T1000 (cell line): ENCODE data around the gene GPR17.

Experiments
- DNase-seq: peaks from one replicate; lab custom pipeline; 2025; ENCODE audit warnings: mixed read lengths; lab: John Stamatoyannopoulos, UW

GPR17 gene

DNA sequence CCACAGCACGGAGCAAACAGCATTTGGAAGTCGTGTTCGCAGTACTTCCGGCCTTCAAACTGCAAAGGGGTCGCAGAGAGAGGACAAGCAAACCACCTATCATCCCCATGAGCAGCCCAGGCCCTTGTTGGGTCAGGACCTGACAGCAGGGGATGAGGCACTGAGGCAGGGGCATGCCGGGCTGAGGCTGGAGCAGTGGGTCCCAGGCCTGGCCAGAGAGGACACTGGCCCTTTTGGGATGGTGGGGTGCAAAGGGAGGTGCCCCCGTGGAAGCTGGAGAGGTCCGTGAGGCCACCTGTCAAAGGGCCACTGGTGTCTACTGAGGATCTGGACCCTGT, 8.9 kb downstream of the GPR17 start:
- DNase-seq = no peak

DNA sequence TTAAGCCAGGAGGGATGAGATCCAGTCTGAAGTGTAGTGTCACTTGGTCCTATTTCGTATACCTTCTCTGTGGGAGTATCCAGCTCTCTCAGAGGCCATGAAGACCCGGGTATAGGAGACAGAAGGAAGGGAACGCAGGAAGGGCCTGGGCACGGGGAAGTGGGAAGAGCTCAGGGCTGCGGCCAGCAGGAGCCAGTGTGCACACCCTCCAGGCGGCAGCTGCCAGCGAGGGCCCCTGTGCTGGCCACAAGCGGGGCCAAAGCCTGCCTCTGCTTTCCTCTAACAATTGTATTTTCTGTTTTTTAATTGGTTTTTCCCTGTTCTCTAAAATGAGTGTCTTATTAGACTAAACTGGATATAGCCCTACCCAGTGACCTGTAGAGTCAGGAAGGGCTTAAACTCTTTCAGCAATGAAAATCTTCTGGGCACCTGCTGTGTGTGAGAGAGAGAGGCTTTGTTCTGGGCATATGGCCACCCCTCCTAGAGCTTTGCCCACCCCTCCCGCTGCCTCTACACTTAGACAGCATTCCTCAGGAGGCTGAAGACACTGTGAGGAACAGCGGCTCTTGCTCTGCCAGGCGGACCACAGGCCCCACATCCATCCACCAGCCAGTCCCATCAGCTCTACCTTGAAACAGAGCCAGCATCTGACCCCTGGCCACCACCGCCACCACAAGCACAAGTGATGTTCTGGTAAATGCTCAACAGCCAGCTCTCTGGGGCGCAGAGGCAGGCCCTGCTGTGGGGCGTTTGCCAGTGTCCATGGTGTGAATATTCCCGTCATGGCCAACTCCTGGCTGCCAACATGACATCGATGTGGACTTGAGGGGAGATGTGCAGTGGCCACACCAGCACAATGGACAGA, 9.5 kb downstream of the GPR17 start:
- DNase-seq = no peak

DNA sequence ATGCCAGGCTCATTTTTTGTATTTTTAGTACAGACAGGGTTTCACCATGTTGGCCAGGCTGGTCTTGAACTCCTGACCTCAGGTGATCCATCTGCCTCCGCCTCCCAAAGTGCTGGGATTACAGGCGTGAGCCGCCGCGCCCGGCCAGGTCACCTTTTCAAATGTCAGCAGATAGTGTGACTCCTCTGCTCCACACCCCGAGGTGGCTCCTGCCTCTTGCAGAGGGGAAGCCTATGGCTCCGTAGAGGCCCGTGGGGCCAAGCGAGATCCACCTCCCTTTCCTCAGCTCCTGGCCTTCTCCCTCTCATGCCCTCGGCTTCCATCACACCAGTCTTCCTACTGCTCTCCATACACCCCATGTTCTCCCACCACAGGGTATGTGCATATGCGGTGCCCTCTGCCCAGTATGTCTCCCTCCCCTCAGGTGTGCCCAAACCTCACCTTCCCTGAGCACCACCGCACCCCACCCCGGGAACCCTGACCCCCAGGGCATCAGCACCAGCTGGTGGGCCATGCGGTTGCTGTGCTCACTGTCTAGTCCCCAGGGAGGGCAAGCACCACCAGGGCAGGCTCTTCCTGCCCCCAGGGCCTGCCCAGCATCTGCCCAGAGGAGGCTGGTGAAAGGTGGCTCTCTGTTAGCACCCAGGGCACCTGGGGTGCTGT, 10.7 kb downstream of the GPR17 start:
- DNase-seq = no peak

DNA sequence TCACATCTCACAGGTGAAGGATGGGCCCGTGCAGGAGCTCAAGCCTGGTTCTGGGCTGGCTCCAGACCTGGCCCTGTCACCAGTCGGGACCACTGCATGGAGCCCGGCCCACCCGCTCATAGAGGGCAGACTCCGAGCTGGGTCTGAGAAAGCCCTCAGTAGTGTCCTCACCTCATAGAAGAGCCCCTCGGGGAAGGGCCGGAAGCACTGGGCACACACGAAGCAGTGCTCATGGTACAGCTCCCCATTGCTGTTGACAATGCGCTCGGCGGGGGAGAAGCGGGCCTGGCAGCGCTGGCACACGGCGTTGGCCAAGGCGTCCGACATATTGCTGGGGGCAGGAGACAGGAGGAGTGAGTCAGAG, 11.3 kb downstream of the GPR17 start:
- DNase-seq = no peak

DNA sequence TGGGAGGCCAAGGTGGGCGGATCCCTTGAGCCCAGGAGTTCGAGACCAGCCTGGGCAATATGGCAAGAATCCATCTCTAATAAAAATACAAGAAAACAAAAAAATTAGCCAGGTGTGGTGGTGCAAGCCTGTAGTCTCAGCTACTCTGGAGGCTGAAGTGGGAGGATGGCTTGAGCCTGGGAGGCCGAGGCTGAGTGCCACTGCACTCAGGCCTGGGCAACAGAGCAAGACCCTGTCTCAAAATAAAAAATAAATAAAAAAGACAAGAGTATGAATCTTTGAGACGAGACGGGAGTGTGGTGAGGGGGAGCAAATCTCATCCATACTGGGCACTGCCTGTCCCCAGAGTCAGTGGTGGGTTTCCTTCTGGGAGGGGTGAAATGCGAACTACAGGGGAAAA, 12.2 kb downstream of the GPR17 start:
- DNase-seq = no peak

DNA sequence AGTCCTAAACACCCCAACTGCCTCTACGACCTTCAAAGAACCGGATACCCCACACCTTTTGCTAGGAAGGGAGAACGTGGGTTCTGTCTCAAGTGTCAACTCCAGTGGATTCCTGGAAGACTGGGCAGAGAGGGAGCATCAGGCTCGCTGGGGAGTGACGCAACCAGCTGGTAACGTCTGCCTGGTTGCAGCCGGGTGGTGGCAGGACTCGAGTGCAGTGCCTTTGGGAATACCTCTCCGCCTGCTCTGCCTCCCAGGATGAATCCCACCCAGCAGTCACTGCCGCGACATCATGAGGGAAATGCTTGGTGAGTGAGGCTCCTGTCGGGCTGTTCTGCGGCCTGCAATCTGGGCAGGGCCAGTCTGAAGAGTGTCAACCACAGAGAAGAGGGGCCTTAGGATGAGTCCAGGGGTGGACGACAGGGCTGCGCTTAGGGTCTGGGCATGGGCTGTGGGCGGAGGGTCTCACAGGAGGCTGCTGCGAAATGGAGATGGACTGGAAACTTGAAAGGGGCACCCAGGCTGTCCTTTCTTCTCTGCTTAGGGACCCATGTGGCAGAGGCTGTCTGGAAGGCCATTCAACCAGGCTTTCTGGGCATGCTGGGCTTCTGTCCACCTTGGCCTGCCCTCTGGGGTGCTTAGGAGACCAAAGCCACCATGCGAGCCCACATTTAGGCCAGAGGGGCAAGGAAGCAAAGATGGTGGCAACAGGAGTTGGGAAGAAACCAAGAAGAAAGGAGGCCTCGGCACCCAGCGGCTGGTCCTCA, 12.9 kb downstream of the GPR17 start:
- DNase-seq = no peak

DNA sequence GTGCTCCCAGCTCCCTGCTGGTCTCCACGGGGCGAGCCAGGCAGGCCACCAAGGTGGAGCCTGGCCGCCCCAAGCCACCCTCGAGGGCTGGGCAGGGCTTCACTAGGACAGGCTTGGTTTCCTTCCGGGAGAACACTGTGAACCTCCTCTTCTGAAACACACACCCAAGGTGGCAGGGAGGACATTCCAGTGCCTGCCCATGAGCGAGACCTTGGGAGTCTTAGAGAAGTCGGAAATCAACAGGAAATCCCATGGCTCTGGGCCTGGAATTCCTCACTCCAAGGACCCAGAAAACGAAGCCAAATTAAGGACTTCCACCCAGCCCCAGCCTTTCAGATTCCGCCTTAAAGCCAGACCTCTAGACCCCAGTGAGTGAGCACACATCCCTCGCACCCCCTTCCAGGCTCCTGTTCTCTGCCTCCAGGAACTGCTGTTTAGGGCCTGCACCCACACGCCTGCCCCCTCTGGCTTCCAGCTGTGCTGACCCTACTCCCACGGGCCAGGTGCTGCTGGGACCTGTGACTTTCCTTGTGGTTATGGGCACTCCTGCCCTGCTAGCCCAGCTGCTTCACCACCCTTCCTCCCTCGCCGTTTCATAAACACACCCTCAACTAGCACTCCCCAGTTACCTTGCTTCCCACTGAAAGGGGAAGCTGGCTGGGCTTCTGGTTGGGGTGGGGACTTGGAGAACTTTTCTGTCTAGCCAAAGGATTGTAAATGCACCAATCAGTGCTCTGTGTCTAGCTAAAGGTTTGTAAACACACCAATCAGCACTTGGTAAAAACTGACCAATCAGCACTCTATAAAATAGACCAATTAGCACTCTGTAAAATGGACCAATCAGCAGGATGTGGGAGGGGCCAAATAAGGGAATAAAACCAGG, 13.7 kb downstream of the GPR17 start:
- no peak for DNase-seq

DNA sequence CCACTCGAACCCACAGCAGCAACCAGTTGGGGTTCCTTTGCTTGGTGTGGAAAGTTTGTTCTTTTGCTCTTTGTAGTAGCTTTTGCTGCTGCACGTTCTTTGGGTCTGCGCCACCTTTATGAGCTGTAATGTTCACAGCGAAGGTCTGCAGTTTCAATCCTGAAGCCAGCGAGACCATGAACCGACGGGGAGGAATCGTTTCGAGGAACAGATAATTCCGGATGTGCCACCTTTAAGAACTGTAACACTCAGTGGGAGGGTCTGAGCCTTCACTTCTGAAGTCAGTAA, 14.3 kb downstream of the GPR17 start:
- no peak for DNase-seq

DNA sequence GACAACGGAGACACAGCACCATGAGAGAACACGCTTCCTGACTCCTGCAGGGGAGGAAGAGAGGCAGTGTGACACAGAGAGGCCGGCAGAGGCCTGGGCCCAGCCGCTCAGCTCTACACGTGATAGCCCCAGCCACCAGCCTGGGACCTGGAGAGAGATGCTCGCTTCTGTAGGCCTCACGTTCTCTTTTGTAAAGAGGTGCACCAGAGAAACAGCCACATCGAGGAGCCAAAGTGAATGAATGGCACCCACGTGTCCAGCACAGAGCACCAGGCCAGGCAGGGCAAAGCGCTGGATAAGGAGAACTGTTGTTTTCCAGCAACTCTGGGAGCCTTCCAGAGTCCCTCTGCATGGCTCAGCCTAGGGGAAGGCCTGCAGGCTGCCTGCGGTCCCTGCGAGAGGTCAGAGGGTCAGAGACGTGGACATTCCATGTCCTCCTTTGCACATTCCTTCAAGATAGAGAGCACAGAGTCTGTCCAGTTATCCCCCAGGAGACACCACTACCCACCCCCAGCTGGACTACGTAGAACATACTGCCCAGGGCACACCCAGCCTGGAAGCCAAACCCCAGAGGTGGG, 15.2 kb downstream of the GPR17 start:
- no peak for DNase-seq

DNA sequence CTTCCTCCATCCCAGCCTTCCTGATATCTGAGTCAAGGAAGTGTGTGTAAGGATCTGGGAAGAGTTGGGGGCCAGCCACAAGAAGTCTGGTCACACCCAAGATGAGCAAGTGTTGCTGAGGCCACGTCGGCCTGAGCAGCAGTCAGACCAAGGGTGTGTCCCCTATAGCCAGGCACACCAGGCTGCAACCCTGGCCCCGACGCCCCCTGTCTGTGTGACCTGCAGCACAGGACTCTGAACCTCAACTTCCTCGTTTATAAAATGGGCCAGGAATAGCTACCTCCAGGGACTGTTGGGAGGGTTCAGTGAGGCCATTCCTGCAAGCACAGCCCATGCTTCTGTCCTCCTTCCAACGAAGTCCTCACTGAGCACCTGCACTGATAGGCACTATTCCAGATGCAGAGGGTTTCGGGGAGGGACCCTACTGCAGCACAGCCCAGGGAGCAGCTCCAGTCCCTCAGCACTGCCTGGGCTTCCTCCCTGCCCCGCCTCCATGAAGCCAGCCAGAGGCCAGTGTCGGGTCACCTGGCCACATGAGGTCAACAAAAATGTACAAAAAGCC, 16.1 kb downstream of the GPR17 start:
- no peak for DNase-seq

DNA sequence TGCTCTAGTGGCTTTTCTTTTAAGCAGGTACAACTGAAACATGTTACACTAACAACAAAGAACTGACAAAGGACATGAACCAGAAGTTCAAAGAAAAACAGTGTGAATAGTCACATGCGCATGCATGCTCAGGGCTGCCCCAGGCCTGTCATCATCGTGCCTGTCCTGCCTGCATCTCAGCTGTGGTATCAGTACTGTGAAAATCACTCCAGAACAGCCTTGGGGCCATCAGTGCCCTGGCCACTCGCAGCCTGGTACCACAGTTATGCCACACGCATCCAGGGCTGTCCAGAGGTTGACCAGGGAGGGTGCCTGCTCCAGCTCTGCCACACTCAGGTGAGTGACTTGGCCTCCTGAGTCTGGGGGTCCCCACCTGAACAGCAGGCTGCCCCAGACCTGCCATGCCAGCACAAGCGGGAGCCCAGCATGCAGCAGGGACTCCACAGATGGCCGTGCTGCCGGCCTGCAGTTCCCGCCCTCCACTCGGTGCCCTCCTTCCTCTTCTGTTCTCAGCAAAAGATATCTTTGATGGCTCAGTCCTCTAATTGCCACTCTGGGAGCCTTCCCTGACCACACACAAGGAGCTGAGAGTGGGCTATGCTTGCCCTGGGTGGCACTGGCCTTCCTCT, 17.1 kb downstream of the GPR17 start:
- DNase-seq = no peak

DNA sequence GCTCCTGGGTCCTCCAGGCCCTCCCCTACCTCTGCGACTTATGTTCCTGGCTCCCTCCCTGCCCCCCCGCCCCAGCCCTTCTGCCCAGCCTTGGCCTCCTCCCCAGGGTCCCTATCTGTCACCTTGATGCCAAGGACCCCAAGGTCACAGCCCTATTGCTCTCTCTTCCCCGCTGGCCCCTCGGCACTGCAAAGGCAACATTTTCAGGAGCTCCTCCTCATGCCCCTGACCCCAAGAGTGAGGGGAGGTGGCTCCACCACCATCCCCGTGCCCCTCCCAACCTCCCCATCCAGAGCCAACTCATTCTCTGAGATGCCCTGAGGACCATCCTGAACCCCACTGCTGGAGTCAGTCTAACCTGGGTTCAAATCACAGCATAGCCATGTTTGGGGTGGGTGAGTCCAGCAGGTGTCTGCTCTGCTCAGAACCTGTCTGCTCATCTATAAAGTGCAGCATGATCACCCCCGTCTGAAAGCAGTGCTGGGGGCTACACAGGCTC, 17.7 kb downstream of the GPR17 start:
- no peak for DNase-seq

DNA sequence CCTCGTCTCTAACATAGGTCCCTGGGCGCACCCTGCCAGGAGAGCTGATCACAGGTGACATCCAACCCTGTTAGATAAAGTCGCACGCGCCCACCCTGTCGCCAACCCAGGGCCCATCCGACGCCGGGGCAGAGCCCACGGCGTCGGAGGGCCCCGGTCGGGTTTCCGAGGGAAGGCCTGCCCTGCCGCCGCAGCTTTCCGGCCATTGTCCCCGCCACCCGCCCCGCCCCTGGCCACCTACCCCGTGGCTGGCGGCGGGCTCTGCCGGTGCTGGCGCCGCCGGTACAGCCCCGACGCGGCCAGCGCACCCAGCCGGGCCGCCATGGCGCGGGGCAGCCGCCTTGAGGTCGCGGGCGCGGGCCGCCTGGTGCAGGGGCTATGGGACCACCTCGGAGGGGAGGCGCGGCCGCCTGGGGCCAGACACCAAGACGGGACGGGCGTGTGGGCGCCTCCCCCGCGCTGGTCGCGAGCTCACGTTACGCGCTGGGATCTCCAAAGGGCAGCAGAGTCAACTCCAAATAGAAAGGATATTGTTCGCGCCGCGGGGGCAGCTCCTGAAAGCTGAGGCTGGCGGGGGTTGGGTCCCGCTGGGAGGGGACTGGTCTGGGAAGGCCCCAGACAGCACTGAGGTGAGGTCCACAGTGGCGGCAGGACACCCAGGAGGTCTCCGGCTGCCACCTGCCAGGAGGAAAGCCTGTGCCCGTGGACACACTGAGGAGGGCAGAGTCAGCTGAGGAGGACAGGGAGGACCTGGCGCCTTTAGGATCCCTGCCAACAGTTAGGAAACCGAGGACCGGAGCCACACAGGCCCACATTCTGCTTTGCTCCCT, 18.3 kb downstream of the GPR17 start:
- DNase-seq = no peak

DNA sequence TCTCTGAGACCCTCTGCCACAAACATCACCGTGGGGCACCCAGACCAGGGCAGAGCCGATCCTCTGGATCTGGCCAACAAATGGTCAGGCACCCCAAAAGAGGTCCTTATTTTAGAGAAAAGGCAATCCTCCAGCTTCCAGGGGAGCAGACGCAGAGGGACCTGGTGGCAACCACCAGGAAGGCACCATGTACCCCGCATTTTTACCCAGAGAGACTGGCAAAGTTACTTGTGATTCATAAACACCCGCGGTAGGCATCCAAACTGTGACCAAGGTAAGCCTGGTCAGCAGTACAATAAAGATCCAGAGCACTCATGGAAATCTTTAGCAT, 18.9 kb downstream of the GPR17 start:
- no peak for DNase-seq

DNA sequence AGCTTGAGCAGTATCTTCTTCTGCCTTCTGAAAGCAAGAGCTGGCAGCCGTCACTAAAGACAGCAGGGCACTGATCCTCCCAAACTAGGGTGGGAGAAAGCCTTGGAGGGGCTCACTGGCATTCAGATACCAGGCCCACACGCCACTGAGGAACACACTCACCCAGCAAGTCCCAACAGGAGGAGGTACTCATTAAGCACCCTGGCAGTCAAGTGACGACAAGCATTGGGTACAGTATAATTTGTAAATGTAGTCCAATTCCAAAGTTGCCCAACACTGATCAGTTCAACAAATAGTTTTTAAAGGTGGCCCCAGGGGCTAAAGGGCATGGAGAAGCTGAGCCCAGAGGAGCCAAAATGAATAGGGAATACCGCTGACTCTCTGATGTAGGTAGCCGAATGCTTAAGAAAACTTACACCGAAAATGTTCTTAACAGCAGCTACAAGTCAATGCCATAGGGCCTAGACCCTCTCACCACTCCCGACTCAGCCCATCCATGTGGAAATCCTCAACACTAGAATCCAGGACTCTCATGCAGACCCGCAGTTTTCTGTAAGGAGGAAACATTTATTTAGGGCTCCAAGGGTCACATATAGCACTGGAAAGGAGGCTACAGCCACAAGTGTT, 19.4 kb downstream of the GPR17 start:
- no peak for DNase-seq

DNA sequence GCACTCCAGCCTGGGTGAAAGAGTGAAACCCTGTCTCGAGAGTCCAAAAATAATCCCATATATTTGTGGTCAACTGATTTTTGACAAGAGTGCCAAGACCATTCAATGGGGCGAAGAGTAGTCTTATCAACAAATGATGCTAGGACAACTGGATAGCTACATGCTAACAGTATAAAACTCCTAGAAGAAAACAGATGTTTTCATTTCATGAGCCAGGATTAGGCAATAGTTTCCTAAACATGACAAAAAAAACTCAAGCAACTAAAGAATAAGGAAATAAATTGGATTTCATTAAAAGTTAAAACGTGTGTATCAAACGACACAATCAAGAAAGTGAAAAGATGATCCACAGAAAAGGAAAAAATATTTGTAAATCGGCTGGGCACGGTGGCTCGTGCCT, 23.1 kb downstream of the GPR17 start:
- DNase-seq = no peak

DNA sequence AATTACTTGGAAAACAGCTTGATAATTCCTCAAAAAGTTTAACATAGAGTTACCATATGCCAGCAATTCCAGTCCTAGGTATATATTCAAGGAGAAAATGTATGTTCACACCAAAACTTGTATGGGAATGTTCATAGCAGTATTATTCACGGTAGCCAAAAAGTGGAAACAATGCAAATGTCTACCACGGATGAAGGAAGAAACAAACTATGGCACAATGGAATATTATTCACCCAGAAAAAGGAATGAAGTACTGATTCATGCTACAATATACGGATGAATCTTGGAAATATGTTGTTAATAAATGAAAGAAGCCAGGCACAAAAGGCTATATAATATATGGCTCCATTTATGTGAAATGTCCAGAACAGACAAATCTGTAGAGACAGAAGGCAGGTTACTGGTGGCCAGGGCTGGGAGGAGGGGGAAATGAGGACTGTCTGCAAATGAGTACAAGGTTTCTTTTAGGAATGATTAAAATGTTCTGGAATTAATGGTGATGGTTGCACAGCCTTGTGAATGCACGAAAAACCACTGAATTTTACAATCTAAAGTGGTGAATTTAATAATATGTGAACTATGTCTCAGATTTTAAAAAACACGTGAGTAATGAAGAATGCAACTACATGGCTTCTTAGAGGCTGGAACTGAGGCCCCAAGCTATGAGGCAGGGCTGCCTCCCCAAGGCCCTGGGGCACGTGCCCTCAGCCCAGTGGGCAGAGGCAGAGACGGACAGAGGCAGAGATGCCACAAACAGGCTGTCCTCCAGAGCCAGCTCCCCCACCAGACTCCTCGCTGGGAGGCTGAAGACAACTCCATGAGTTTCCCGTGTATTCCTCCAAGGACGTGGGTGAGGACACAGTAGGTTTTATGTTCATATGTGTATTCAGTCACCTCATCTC, 24.4 kb downstream of the GPR17 start:
- DNase-seq = no peak

DNA sequence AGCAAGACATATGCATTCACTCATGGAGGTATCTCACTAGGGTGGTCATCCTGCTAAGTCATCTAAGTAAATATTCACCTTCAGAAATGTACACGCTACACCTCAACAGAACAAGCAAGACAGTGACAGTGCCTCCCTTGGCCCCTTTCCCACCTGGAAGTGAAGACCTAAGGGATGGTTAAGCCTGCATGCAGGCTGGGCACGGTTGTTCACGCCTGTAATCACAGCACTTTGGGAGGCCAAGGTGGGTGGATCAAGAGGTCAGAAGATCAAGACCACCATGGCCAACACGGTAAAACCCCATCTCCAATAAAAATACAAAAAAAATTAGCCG, 25.0 kb downstream of the GPR17 start:
- no peak for DNase-seq
